ENCODE results near the gene LRCH1. TPM values are rescaled to one million over a fixed set of nuclear protein-coding genes. Genes with fewer than 3 reads are reported as not detected.

Gene LRCH1
- total and polyA plus RNA-seq, 2 experiments from 2014 or later = 3.9 to 9.2 TPM

- TF ChIP-seq REST (IDR thresholded peaks at IDR 0.05; ENCODE audit: unreplicated experiment) = no peak
- no peak for TF ChIP-seq ETS1 (IDR thresholded peaks at IDR 0.05)
- TF ChIP-seq EZH2phosphoT487 (IDR thresholded peaks at IDR 0.05; ENCODE audit: unreplicated experiment) = no peak
- no peak for TF ChIP-seq CTCF (conservative IDR thresholded peaks at IDR 0.05; ENCODE audit: low read depth in 2 of 2)
- no peak for TF ChIP-seq ZNF331 (CRISPR knock-in tag; IDR thresholded peaks at IDR 0.05; ENCODE audit: low read depth)
- no peak for TF ChIP-seq NANOG (IDR thresholded peaks at IDR 0.05; ENCODE audit: borderline replicate concordance)
- TF ChIP-seq STAT1 (IDR thresholded peaks at IDR 0.05; ENCODE audit: unreplicated experiment) = no peak
Observed at GRCh38 chr13:46605076-46605824, 52.3 kb downstream of the LRCH1 start (continued).

DNA sequence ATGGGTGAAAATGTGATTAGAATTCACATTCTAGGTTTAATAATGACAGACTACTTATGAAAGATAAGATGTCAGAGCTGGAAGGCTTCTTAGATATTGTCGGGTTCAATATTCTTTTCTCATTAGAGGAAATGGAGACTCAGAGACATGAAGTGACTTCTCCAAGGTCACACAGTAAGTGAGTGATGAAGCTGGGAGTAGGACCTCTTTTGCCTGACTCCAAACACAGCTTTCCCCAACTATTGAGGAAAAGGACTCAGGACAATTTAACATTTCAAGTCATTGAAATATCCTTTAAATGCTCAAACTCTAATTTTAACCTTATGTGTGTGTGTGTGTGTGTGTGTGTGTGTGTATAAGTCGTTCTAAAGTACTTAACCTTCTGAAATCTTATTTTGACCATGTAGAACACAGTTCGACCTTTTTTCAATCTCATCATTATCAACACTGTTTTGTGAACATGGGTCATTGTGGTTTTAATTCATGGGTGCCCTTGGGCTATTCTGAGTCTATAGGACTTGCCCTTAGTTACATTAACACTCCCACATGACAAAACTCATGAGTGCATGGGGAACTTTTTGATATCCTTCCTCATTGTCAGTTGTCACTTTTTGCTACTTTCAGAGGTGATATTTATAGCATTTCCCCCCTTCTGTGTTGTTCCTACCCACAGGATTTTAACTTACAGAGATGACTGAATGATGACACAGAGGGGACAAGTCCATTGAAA, 53.0 kb downstream of the LRCH1 start:
- peaks cover 6% of the 10 kb centered on the region for H3K27me3 Mint-ChIP-seq (ENCODE audit: insufficient read depth, low read depth, poor library complexity)
- no peaks in the 10 kb centered on the region for H3K36me3 ChIP-seq (ENCODE audit: insufficient read depth)
- H3K4me3 ChIP-seq = no peak overlapping the region
- no peak overlapping the region for H3K27ac Mint-ChIP-seq
- H3K9me3 Mint-ChIP-seq = no peaks in the 10 kb centered on the region
- DNase-seq (ENCODE audit: low spot score) (no peak), ATAC-seq (no peak)
- H4K20me1 ChIP-seq (replicated peaks; ENCODE audit: insufficient read depth) = peaks cover 4% of the 10 kb centered on the region; the same call in 1 of the 2 replicates
- H3K27ac ChIP-seq (ENCODE audit: low read depth) = no peak overlapping the region
- no peaks in the 10 kb centered on the region for H3F3A ChIP-seq (replicated peaks; ENCODE audit: low read depth)
- H2AFZ ChIP-seq = no peak overlapping the region
- no peak overlapping the region for H3K4me3 Mint-ChIP-seq
- H3K27me3 ChIP-seq (ENCODE audit: insufficient read depth) = no peaks in the 10 kb centered on the region
- H3K9me2 ChIP-seq (ENCODE audit: insufficient read depth) = no peaks in the 10 kb centered on the region
- no peaks in the 10 kb centered on the region for H3K36me3 Mint-ChIP-seq (ENCODE audit: low read depth)
- H3K4me1 ChIP-seq (ENCODE audit: insufficient read depth) = peaks cover 13% of the 10 kb centered on the region
- peaks cover 71% of the 10 kb centered on the region for H3K79me2 ChIP-seq (replicated peaks; ENCODE audit: insufficient read depth)
- no peak overlapping the region for H3K4me2 ChIP-seq
- H3K4me1 Mint-ChIP-seq = peaks cover 22% of the 10 kb centered on the region
- no peak for TF ChIP-seq CTCF (conservative IDR thresholded peaks at IDR 0.05; ENCODE audit: low read depth in 2 of 2)
- TF ChIP-seq REST (IDR thresholded peaks at IDR 0.05; ENCODE audit: unreplicated experiment) = no peak
- no peak for TF ChIP-seq EZH2 (IDR thresholded peaks at IDR 0.05; ENCODE audit: low read depth, unreplicated experiment)
- TF ChIP-seq EZH2phosphoT487 (IDR thresholded peaks at IDR 0.05; ENCODE audit: unreplicated experiment) = no peak
- no peak for TF ChIP-seq ETS1 (IDR thresholded peaks at IDR 0.05)
- no peak for TF ChIP-seq STAT1 (IDR thresholded peaks at IDR 0.05; ENCODE audit: unreplicated experiment)
- TF ChIP-seq POLR2AphosphoS5 (IDR thresholded peaks at IDR 0.05; ENCODE audit: low read depth) = no peak
- TF ChIP-seq JUNB (IDR thresholded peaks at IDR 0.05; ENCODE audit: unreplicated experiment) = no peak
- no peak for TF ChIP-seq NANOG (IDR thresholded peaks at IDR 0.05; ENCODE audit: borderline replicate concordance)
